Loucy (cell line): Measurements from ENCODE around the gene RNF2.

ENCODE experiments used
- CTCF ChIP-seq: fragments of 200-600 bp; sonication (generic); conservative IDR thresholded peaks from 2 replicates; pipeline ENCODE4 v1.5.1; 2014; ENCODE audit warnings: mild to moderate bottlenecking, antibody characterized with exemption, low read length
- EZH2phosphoT487 ChIP-seq: fragments of 200-600 bp; IDR thresholded peaks from 2 replicates; pipeline ENCODE4 v1.6.1; 2018; ENCODE audit warnings: antibody characterized with exemption, mild to moderate bottlenecking, moderate library complexity, borderline replicate concordance

- TF ChIP-seq CTCF (no peak), EZH2phosphoT487 (no peak)
Measured at GRCh38 chr1:185008838-185009237, 36.5 kb upstream of the RNF2 start.
